ENCODE results near the gene TBC1D7.

DNA sequence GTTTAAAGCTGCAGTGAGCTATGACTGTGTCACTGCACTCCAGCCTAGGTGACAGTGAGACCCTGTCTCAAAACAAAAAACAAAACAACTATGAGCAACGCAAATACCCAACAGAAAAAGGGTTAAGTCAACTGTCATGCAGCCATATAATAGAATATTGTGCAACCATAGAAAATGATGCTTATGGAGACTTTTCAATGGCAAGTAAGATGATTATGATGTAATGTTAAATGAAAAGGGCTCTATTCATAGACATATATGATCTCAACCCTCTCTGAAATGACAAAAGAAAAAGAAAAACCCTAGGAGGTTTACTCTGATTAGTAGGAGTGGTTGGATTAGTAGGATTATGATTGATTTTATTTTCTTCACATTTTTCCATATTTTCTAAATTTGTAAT is 41.3 kb upstream of the TBC1D7 start:
- TF ChIP-seq POLR2A (IDR thresholded peaks at IDR 0.05; ENCODE audit: low read length), result no peak
- no peak for TF ChIP-seq GATA1 (IDR thresholded peaks at IDR 0.05; ENCODE audit: low read depth, low read length)
